SK-N-SH (cell line): ENCODE measurements around the gene GALNT13. TPM values are rescaled to one million over a fixed set of nuclear protein-coding genes. Genes with fewer than 3 reads are reported as not detected.

ENCODE experiments used
- CTCF ChIA-PET: fragments of 300-600, 350-600 bp; formaldehyde crosslinking; extraction: SDS; loops from one replicate; lab custom pipeline; 2021; lab: Yijun Ruan, JAX
- POLR2A ChIA-PET: fragments of 350-600 bp; sonication (Branson Sonifier 250); formaldehyde crosslinking; extraction: SDS; loops from one replicate; lab custom pipeline; 2020; ENCODE audit warnings: antibody characterized with exemption, inconsistent platforms; lab: Yijun Ruan, JAX
- DNase-seq: peaks from one replicate; pipeline ENCODE4 v3.0.0; 2012
- H2AFZ ChIP-seq: fragments of 200-600 bp; sonication (generic); 2 replicates; pipeline ENCODE4 v1.8.1; 2016; ENCODE audit warnings: antibody characterized with exemption, mild to moderate bottlenecking, low read depth
- H3F3A ChIP-seq: fragments of 200-600 bp; sonication (generic); replicated peaks from 2 replicates; pipeline ENCODE3; 2016; ENCODE audit warnings: antibody characterized with exemption, mild to moderate bottlenecking; ENCODE audit not compliant: insufficient read depth
- H3K27ac ChIP-seq, 2 experiments: fragments of 200-500 bp in 1 of 2; fragments of 200-600 bp in 1 of 2; sonication (Bioruptor generic) in 1 of 2; sonication (generic), shearing (Covaris generic) in 1 of 2; 2 replicates each; pipeline versions ENCODE4 v1.5.1 to v1.6.1; 2014 to 2016; ENCODE audit warnings: low read depth in 2 of 2, inconsistent platforms in 1 of 2, low read length in 1 of 2, mild to moderate bottlenecking in 1 of 2, mixed read lengths in 1 of 2
- H3K27me3 ChIP-seq: fragments of 200-600 bp; sonication (generic), shearing (Covaris generic); 2 replicates; pipeline ENCODE4 v1.6.1; 2016; ENCODE audit warnings: mixed run types; ENCODE audit not compliant: insufficient read depth
- H3K36me3 ChIP-seq, 2 experiments: fragments of 200-500 bp in 1 of 2; fragments of 200-600 bp in 1 of 2; sonication (Bioruptor generic) in 1 of 2; sonication (generic) in 1 of 2; replicated peaks in 1 of 2; 2 replicates each; pipeline versions ENCODE3 to v1.5.1; 2014 to 2016; ENCODE audit warnings: low read length in 1 of 2, mild to moderate bottlenecking in 1 of 2; ENCODE audit not compliant: insufficient read depth in 2 of 2, control insufficient read depth in 1 of 2
- H3K4me1 ChIP-seq, 2 experiments: fragments of 200-500 bp in 1 of 2; fragments of 200-600 bp in 1 of 2; sonication (Bioruptor generic) in 1 of 2; sonication (generic), shearing (Covaris generic) in 1 of 2; 2 replicates each; pipeline versions ENCODE4 v1.5.1 to v1.6.1; 2014 to 2016; ENCODE audit warnings: low read depth in 1 of 2, low read length in 1 of 2, mixed run types in 1 of 2; ENCODE audit not compliant: insufficient read depth in 2 of 2, control insufficient read depth in 1 of 2
- H3K4me2 ChIP-seq: fragments of 200-600 bp; sonication (generic), shearing (Covaris generic); 2 replicates; pipeline ENCODE4 v1.6.1; 2017; ENCODE audit warnings: mixed run types
- H3K4me3 ChIP-seq, 2 experiments: fragments of 200-500 bp in 1 of 2; fragments of 200-600 bp in 1 of 2; sonication (Bioruptor generic) in 1 of 2; sonication (generic), shearing (Covaris generic) in 1 of 2; 2 replicates each; pipeline versions ENCODE4 v1.5.1 to v1.8.1; 2014 to 2016; ENCODE audit warnings: low read depth in 2 of 2, inconsistent platforms in 1 of 2, low read length in 1 of 2, mild to moderate bottlenecking in 1 of 2, mixed read lengths in 1 of 2, moderate library complexity in 1 of 2
- H3K79me2 ChIP-seq: fragments of 200-600 bp; sonication (generic); 2 replicates; pipeline ENCODE4 v1.8.1; 2017; ENCODE audit warnings: mild to moderate bottlenecking; ENCODE audit not compliant: insufficient read depth
- H3K9ac ChIP-seq: fragments of 200-600 bp; sonication (generic); 2 replicates; pipeline ENCODE4 v1.6.1; 2017; ENCODE audit warnings: mixed run types
- H3K9me2 ChIP-seq: fragments of 200-600 bp; sonication (generic); 2 replicates; pipeline ENCODE4 v1.6.1; 2017; ENCODE audit warnings: mixed run types
- H3K9me3 ChIP-seq: fragments of 200-600 bp; sonication (generic); 2 replicates; pipeline ENCODE4 v1.6.1; 2017; ENCODE audit warnings: mixed run types, mild to moderate bottlenecking, moderate library complexity
- H4K20me1 ChIP-seq: fragments of 200-600 bp; sonication (generic); 2 replicates; pipeline ENCODE4 v1.6.1; 2017; ENCODE audit warnings: mild to moderate bottlenecking, mixed run types; ENCODE audit not compliant: insufficient read depth
- ELF1 ChIP-seq: IDR thresholded peaks from 2 replicates; pipeline ENCODE4 v1.4.0; 2012
- EP300 ChIP-seq, 2 experiments: IDR thresholded peaks; 2 replicates each; pipeline versions ENCODE4 v1.4.0 to v1.6.1; 2012; ENCODE audit warnings: borderline replicate concordance in 1 of 2, low read depth in 1 of 2, low read length in 1 of 2
- EZH2phosphoT487 ChIP-seq: fragments of 200-600 bp; sonication (generic); IDR thresholded peaks from 2 replicates; pipeline ENCODE4 v1.6.1; 2017; ENCODE audit warnings: low read depth, mixed run types, mild to moderate bottlenecking, antibody characterized with exemption, moderate library complexity, borderline replicate concordance
- GABPA ChIP-seq: IDR thresholded peaks from 2 replicates; pipeline ENCODE4 v1.4.0; 2012; ENCODE audit warnings: low read depth, mild to moderate bottlenecking
- GATA2 ChIP-seq: sonication (generic); formaldehyde crosslinking; IDR thresholded peaks from 2 replicates; pipeline ENCODE4 v1.5.0; 2020; ENCODE audit warnings: mild to moderate bottlenecking, missing genetic modification reagents
- IRF3 ChIP-seq: fragments of 150-350 bp; IDR thresholded peaks from 2 replicates; pipeline ENCODE4 v1.6.1; 2016; ENCODE audit warnings: mild to moderate bottlenecking, low read depth, low read length
- JUND ChIP-seq: IDR thresholded peaks from 2 replicates; pipeline ENCODE4 v1.4.0; 2012
- MEF2A ChIP-seq: IDR thresholded peaks from 2 replicates; pipeline ENCODE4 v1.4.0; 2012; ENCODE audit warnings: low read depth, borderline replicate concordance
- POLR2AphosphoS5 ChIP-seq: IDR thresholded peaks from 2 replicates; pipeline ENCODE4 v1.6.1; 2012; ENCODE audit warnings: low read depth, low read length
- REST ChIP-seq: IDR thresholded peaks from 2 replicates; pipeline ENCODE4 v1.6.1; 2012; ENCODE audit warnings: mild to moderate bottlenecking, low read depth, low read length, moderate library complexity
- TCF12 ChIP-seq: IDR thresholded peaks from 2 replicates; pipeline ENCODE4 v1.4.0; 2012
- YY1 ChIP-seq: IDR thresholded peaks from 2 replicates; pipeline ENCODE4 v1.4.0; 2012; ENCODE audit warnings: low read depth, mild to moderate bottlenecking
- WGBS: methylation state at CpG from one replicate; pipeline ENCODE4 v1.1.6; 2017; ENCODE audit warnings: low lambda C conversion rate; 5-methylcytosine and 5-hydroxymethylcytosine counted together
- polyA plus RNA-seq, 3 experiments: library from polyadenylated mRNA; depleted of rRNA; stranded (reverse); fragments of >200 nt; gene quantifications; 2 replicates each; pipeline ENCODE4 v1.2.3, GENCODE V29; 2012
- TF ChIP-seq, protein P1 (sequence below): IDR thresholded peaks from 2 replicates; pipeline ENCODE4 v1.4.0; 2012; ENCODE audit warnings: low read depth, borderline replicate concordance

The GALNT13 gene
- polyA plus RNA-seq, 1 of the 3 experiments (the other 2 are of a cell fraction): 0.33 TPM

DNA sequence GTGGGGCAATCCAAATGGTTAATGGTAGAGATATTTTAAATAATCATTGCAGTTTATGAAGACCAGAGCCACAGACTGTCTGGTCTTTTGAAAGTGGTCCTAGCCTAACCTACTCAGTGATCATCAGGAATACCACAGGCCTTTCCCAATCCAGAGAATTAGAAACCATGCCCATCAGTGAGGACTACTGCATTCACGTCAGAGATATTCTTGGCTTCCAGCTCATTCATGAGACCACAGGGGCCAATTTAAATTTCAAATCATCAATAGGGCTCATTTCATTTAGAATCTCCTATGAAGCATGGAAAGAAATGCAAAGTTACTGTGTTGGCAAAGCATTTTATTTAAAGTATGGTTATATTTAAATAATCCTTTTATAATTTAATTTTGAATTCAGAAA is 464.5 kb downstream of the GALNT13 start:
- H3F3A ChIP-seq: no peaks in the 10 kb centered on the region
- H3K36me3 ChIP-seq: no peaks in the 10 kb centered on the region
- ChIA-PET POLR2A (no interaction called here), CTCF (no interaction called here)
- no peaks in the 10 kb centered on the region for H3K79me2 ChIP-seq
- no peaks in the 10 kb centered on the region for H3K9me3 ChIP-seq
- H3K9ac ChIP-seq: no peak overlapping the region
- H4K20me1 ChIP-seq: no peaks in the 10 kb centered on the region
- no peak for DNase-seq
- no peak overlapping the region for H3K4me3 ChIP-seq
- no peaks in the 10 kb centered on the region for H3K9me2 ChIP-seq
- no peak for TF ChIP-seq JUND
- TF ChIP-seq ELF1: no peak
- TF ChIP-seq, protein P1, sequence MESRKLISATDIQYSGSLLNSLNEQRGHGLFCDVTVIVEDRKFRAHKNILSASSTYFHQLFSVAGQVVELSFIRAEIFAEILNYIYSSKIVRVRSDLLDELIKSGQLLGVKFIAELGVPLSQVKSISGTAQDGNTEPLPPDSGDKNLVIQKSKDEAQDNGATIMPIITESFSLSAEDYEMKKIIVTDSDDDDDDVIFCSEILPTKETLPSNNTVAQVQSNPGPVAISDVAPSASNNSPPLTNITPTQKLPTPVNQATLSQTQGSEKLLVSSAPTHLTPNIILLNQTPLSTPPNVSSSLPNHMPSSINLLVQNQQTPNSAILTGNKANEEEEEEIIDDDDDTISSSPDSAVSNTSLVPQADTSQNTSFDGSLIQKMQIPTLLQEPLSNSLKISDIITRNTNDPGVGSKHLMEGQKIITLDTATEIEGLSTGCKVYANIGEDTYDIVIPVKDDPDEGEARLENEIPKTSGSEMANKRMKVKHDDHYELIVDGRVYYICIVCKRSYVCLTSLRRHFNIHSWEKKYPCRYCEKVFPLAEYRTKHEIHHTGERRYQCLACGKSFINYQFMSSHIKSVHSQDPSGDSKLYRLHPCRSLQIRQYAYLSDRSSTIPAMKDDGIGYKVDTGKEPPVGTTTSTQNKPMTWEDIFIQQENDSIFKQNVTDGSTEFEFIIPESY: no peak
- TF ChIP-seq EP300 (IDR thresholded peaks at IDR 0.05; ENCODE audit: borderline replicate concordance in 1 of 2, low read depth in 1 of 2, low read length in 1 of 2): no peak
- no peak for TF ChIP-seq IRF3
- TF ChIP-seq GATA2 (CRISPR knock-in tag): no peak
- TF ChIP-seq MEF2A: no peak
- H3K4me1 ChIP-seq: no peaks in the 10 kb centered on the region
- H3K27ac ChIP-seq: no peak overlapping the region
- no peaks in the 10 kb centered on the region for H3K27me3 ChIP-seq
- 36% methylated on average over 1 of the region's 1 CpG for WGBS
- no peak overlapping the region for H2AFZ ChIP-seq
- no peak overlapping the region for H3K4me2 ChIP-seq

DNA sequence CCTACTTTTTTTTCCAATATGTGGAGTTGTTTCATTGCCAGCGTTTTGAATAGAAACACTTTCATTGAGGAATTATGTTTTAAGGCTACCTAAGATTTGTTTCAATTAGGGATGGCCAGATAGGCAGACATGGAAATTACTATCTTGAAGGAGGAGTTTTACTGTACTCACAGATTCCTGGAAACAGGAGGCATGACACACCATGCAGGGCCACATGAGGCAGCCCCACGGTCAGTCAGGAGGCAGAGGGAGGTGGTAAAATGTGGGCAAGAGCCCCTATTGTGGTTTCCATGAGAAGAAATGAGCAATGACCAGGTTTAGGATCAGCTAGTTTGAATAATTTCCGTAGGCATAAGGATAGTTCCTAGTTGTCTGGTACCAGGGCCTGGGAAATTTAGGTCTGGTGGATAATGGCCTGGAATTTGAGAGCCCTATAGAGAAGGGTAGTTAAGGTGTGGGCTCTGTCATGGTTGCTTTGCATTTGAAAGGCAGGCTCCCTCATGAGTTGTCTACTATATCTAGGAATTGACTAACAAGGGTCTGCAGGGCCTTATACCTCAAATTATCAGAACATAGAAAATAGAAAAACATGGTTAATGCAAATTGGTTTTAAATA is 466.7 kb downstream of the GALNT13 start:
- H3F3A ChIP-seq: no peaks in the 10 kb centered on the region
- H4K20me1 ChIP-seq: no peaks in the 10 kb centered on the region
- no peak overlapping the region for H3K27ac ChIP-seq
- H3K79me2 ChIP-seq: no peaks in the 10 kb centered on the region
- CTCF ChIA-PET: no interaction called here
- no peak overlapping the region for H3K9ac ChIP-seq
- no peak overlapping the region for H2AFZ ChIP-seq
- no peaks in the 10 kb centered on the region for H3K27me3 ChIP-seq
- no peaks in the 10 kb centered on the region for H3K36me3 ChIP-seq
- TF ChIP-seq ELF1: no peak
- TF ChIP-seq YY1: no peak
- TF ChIP-seq TCF12: no peak
- no peak for TF ChIP-seq EZH2phosphoT487
- TF ChIP-seq REST: no peak
- TF ChIP-seq GATA2 (CRISPR knock-in tag): no peak
- TF ChIP-seq GABPA: no peak
- TF ChIP-seq POLR2AphosphoS5: no peak
- TF ChIP-seq JUND: no peak
- TF ChIP-seq EP300 (IDR thresholded peaks at IDR 0.05; ENCODE audit: borderline replicate concordance in 1 of 2, low read depth in 1 of 2, low read length in 1 of 2): no peak
- TF ChIP-seq, all 33 proteins: peak for 0
- H3K4me3 ChIP-seq: no peak overlapping the region
- H3K9me2 ChIP-seq: no peaks in the 10 kb centered on the region
- H3K4me1 ChIP-seq: no peaks in the 10 kb centered on the region
- no peak for DNase-seq
- H3K9me3 ChIP-seq: no peaks in the 10 kb centered on the region
- 21% methylated on average over 2 of the region's 3 CpGs for WGBS
- POLR2A ChIA-PET: no interaction called here
- H3K4me2 ChIP-seq: no peak overlapping the region
